ENCODE measurements around the gene LRRC47.

Gene LRRC47

GRCh38 chr1:3746389-3746829 lies 49.9 kb downstream of the LRRC47 start:
- DNase-seq: no peak

GRCh38 chr1:3745590-3746381 lies 50.5 kb downstream of the LRRC47 start:
- no peak for DNase-seq

- no peak for DNase-seq
These were observed 51.2 kb downstream of the LRRC47 start for GRCh38 chr1:3745071-3745470.

GRCh38 chr1:3744646-3745045 lies 51.7 kb downstream of the LRRC47 start:
- DNase-seq: no peak

- DNase-seq: no peak
These were observed 52.5 kb downstream of the LRRC47 start for GRCh38 chr1:3743826-3744225.

GRCh38 chr1:3743421-3743820 lies 52.9 kb downstream of the LRRC47 start:
- DNase-seq: no peak

GRCh38 chr1:3742439-3743298 lies 53.6 kb downstream of the LRRC47 start:
- no peak for DNase-seq

- DNase-seq: no peak
These were observed 54.5 kb downstream of the LRRC47 start for GRCh38 chr1:3741566-3742438.

GRCh38 chr1:3740752-3741151 lies 55.5 kb downstream of the LRRC47 start:
- DNase-seq: no peak

- no peak for DNase-seq
These were observed 56.3 kb downstream of the LRRC47 start for GRCh38 chr1:3740042-3740441.

- no peak for DNase-seq
These were observed 57.4 kb downstream of the LRRC47 start for GRCh38 chr1:3738943-3739342.

GRCh38 chr1:3736708-3737107 lies 59.6 kb downstream of the LRRC47 start:
- no peak for DNase-seq

GRCh38 chr1:3736131-3736561 lies 60.2 kb downstream of the LRRC47 start:
- DNase-seq: no peak

- no peak for DNase-seq
These were observed 60.6 kb downstream of the LRRC47 start for GRCh38 chr1:3735688-3736087.

- no peak for DNase-seq
These were observed 61.1 kb downstream of the LRRC47 start for GRCh38 chr1:3735027-3735681.

GRCh38 chr1:3734602-3735001 lies 61.7 kb downstream of the LRRC47 start:
- no peak for DNase-seq

- no peak for DNase-seq
These were observed 62.3 kb downstream of the LRRC47 start for GRCh38 chr1:3733883-3734589.

GRCh38 chr1:3733094-3733882 lies 63.0 kb downstream of the LRRC47 start:
- DNase-seq: no peak

- DNase-seq: no peak
These were observed 63.7 kb downstream of the LRRC47 start for GRCh38 chr1:3732434-3733093.

Measured in NCI-H187 (cell line).